ENCODE results near the gene ITPR2. TPM values are rescaled to one million over a fixed set of nuclear protein-coding genes. Genes with fewer than 3 reads are reported as not detected.

The ITPR2 gene
- total and polyA plus RNA-seq, 2 of the 13 experiments (the other 11 are each of a cell fraction or from before 2014, with no cell fraction given) = 31.9 to 81.9 TPM

DNA sequence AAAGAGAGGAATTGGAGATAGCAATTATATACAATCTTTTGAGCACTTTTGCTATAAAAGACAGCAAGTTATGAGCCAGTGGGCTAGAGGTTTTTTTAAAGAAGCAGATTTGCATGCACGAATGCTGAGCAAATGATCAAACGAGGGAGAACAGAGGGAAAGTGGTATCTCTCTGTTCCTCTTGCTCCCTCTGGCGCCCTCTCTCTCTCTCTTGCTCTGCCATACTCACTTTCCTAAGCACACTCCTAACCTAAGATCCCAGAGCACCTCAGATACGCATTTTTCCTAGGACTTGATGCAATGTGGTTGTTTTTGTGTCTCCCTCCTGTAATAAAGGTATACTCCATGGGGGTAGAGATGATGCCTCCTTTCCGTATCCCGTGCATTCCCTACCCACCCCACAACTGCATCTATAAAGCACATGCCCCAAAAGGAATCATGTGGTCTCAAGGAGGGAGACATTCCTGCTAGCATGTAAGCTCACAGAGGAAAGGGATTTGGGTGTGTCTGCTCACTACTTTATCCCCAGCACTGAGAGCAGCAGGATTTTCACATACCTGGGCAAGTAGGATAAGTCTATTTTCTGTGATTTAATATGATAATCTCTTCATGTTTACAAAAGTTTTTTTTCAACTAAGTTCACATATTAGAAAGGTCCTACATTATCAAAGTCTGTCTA lies 367.4 kb downstream of the ITPR2 start (continued):
- no peak for TF ChIP-seq ETS1 (CRISPR knock-in tag; IDR thresholded peaks at IDR 0.05)
- no peak for TF ChIP-seq MAFF (IDR thresholded peaks at IDR 0.05; ENCODE audit: low read depth, low read length)
- TF ChIP-seq, protein P1, sequence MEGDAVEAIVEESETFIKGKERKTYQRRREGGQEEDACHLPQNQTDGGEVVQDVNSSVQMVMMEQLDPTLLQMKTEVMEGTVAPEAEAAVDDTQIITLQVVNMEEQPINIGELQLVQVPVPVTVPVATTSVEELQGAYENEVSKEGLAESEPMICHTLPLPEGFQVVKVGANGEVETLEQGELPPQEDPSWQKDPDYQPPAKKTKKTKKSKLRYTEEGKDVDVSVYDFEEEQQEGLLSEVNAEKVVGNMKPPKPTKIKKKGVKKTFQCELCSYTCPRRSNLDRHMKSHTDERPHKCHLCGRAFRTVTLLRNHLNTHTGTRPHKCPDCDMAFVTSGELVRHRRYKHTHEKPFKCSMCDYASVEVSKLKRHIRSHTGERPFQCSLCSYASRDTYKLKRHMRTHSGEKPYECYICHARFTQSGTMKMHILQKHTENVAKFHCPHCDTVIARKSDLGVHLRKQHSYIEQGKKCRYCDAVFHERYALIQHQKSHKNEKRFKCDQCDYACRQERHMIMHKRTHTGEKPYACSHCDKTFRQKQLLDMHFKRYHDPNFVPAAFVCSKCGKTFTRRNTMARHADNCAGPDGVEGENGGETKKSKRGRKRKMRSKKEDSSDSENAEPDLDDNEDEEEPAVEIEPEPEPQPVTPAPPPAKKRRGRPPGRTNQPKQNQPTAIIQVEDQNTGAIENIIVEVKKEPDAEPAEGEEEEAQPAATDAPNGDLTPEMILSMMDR (CRISPR knock-in tag; IDR thresholded peaks at IDR 0.05) = 0 out of 2 replicates have a peak, but pooled peaks have one; percentile 5
- no peak for TF ChIP-seq MBNL3 (CRISPR knock-in tag; conservative IDR thresholded peaks at IDR 0.05)
- no peak for TF ChIP-seq NONO (IDR thresholded peaks at IDR 0.05)
- TF ChIP-seq NONO (CRISPR knock-in tag; conservative IDR thresholded peaks at IDR 0.05) = no peak
- TF ChIP-seq ZNF235 (CRISPR knock-in tag; IDR thresholded peaks at IDR 0.05; ENCODE audit: borderline replicate concordance) = no peak
- TF ChIP-seq KDM5A (IDR thresholded peaks at IDR 0.05; ENCODE audit: borderline replicate concordance, low read length) = no peak

DNA sequence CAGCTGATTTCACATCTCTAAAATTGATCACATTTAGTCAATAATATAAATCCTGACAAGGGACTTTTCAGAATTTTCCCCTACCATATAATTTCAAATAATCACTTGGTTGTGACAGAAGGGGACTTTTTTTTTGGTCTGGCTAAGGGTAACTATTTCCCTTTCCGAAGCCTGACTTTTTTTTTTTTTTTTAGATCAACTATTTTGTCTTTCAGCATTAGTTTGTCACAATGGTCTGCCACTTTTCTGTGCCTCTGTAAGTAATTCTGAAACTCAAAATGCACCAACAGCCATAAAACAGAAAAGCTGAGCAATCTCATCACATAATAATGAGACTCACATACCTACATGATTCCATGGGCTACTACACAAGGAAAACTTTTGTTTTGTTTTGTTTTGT lies 371.2 kb downstream of the ITPR2 start:
- in situ Hi-C loops (cut with HindIII; ENCODE audit: extremely low pct_ligation_motif_present, low pct_unique_long_range_greater_than_20kb) (no loop called here), intact Hi-C loops (cut with micrococcal nuclease; ENCODE audit: unreplicated experiment) (no loop called here)
- CTCF ChIA-PET (ENCODE audit: low intra/inter-chr PET ratio, low total read pairs) = no interaction called here

More for the DNA sequence above, 371.2 kb downstream of the ITPR2 start:
- TF ChIP-seq, protein P2, sequence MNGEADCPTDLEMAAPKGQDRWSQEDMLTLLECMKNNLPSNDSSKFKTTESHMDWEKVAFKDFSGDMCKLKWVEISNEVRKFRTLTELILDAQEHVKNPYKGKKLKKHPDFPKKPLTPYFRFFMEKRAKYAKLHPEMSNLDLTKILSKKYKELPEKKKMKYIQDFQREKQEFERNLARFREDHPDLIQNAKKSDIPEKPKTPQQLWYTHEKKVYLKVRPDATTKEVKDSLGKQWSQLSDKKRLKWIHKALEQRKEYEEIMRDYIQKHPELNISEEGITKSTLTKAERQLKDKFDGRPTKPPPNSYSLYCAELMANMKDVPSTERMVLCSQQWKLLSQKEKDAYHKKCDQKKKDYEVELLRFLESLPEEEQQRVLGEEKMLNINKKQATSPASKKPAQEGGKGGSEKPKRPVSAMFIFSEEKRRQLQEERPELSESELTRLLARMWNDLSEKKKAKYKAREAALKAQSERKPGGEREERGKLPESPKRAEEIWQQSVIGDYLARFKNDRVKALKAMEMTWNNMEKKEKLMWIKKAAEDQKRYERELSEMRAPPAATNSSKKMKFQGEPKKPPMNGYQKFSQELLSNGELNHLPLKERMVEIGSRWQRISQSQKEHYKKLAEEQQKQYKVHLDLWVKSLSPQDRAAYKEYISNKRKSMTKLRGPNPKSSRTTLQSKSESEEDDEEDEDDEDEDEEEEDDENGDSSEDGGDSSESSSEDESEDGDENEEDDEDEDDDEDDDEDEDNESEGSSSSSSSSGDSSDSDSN (CRISPR knock-in tag; IDR thresholded peaks at IDR 0.05) = no peak
- TF ChIP-seq ZNF841 (CRISPR knock-in tag; IDR thresholded peaks at IDR 0.05; ENCODE audit: borderline replicate concordance) (no peak), PTBP1 (IDR thresholded peaks at IDR 0.05; ENCODE audit: low read depth, low read length, poor library complexity, severe bottlenecking) (no peak)
- Histone ChIP-seq H3K9ac (ENCODE audit: insufficient read depth, low read depth, low read length) (no peak overlapping the region), H3K4me1 (ENCODE audit: insufficient read depth, low read length) (no peaks in the 10 kb centered on the region), H3K36me3 (replicated peaks in 1 of 2; ENCODE audit: control insufficient read depth in 1 of 2, insufficient read depth in 2 of 2, low read length in 2 of 2) (peaks cover 22 to 53% of the 10 kb centered on the region in 2 experiments), H3K4me2 (ENCODE audit: low read depth, low read length) (no peak overlapping the region), H3K79me2 (ENCODE audit: insufficient read depth, low read length) (no peaks in the 10 kb centered on the region), H4K20me1 (ENCODE audit: insufficient read depth, low read length) (0 out of 2 replicates have a peak, but pooled peaks cover 3% of the 10 kb centered on the region), H3K27me3 (ENCODE audit: control insufficient read depth in 1 of 2, insufficient read depth in 2 of 2, low read length in 2 of 2) (no peaks in the 10 kb centered on the region), H3K27ac (ENCODE audit: extremely low read length, insufficient read depth, low read length) (no peak overlapping the region), H3K4me3 (replicated peaks in 1 of 3; ENCODE audit: insufficient read depth in 1 of 3, low read depth in 2 of 3, low read length in 3 of 3) (no peak overlapping the region), H3K9me3 (ENCODE audit: low read length) (no peaks in the 10 kb centered on the region), H2AFZ (ENCODE audit: low read length) (no peak overlapping the region)
- DNase-seq (ENCODE audit: low spot score) (no peak), ATAC-seq (no peak), FAIRE-seq (no peak)
- POLR2A ChIA-PET = no interaction called here
- 89% methylated on average over 1 of the region's 1 CpG for WGBS (ENCODE audit: low lambda C conversion rate)
- BruUV-seq (replicated peaks) = no TSS peak
